Fibroblast of skin of abdomen (primary cell): Measurements from ENCODE around the gene TSC1. TPM values are rescaled to one million over a fixed set of nuclear protein-coding genes. Genes with fewer than 3 reads are reported as not detected.
"Not testable (repeated sequence)": the region's sequence is repeated elsewhere in the genome, so short reads cannot be mapped to it uniquely, and the experiment has no call there.

Experiments
- DNase-seq: peaks from one replicate; pipeline ENCODE4 v3.0.0-alpha.2; 2013
- polyA plus RNA-seq, 2 experiments: library from polyadenylated mRNA; unstranded; fragments of 120-200 nt; gene quantifications; one replicate each; pipeline ENCODE4 v1.2.1, GENCODE V29; 2013; ENCODE audit not compliant: insufficient read length in 2 of 2

TSC1 gene
- 23.2 TPM for polyA plus RNA-seq (2013, experiment 1 of 2; ENCODE audit: insufficient read length)
- polyA plus RNA-seq (2013, experiment 2 of 2; ENCODE audit: insufficient read length) = 22.4 TPM

- peak; percentile 98 for DNase-seq
Measured at GRCh38 chr9:132944294-132945185, at the start of gene TSC1. Gene TSC1, minus strand, starts transcription at chr9:132944616. Its CDS starts 15,744 bp downstream, at chr9:132928872.

- no peak for DNase-seq
Measured at GRCh38 chr9:132993511-132993939, 49.1 kb upstream of the TSC1 start.

- no peak for DNase-seq
Measured at GRCh38 chr9:132991351-132992300, 47.2 kb upstream of the TSC1 start.

- DNase-seq = no peak
Measured at GRCh38 chr9:132990781-132991180, 46.4 kb upstream of the TSC1 start.

- not testable (repeated sequence) for DNase-seq
Measured at GRCh38 chr9:132989998-132990557, 45.7 kb upstream of the TSC1 start.

- no peak for DNase-seq
Measured at GRCh38 chr9:132989414-132989996, 45.1 kb upstream of the TSC1 start.

GRCh38 chr9:132989014-132989310 is 44.5 kb upstream of the TSC1 start:
- DNase-seq = no peak

- no peak for DNase-seq
Measured at GRCh38 chr9:132988244-132989013, 44.0 kb upstream of the TSC1 start.

GRCh38 chr9:132986640-132987620 is 42.5 kb upstream of the TSC1 start:
- no peak for DNase-seq

- DNase-seq = no peak
Measured at GRCh38 chr9:132986114-132986513, 41.7 kb upstream of the TSC1 start.

GRCh38 chr9:132985489-132985888 is 41.1 kb upstream of the TSC1 start:
- no peak for DNase-seq

- DNase-seq = no peak
Measured at GRCh38 chr9:132985071-132985350, 40.6 kb upstream of the TSC1 start.

GRCh38 chr9:132984202-132985070 is 40.0 kb upstream of the TSC1 start:
- no peak for DNase-seq

- no peak for DNase-seq
Measured at GRCh38 chr9:132983491-132984201, 39.2 kb upstream of the TSC1 start.

GRCh38 chr9:132982458-132982857 is 38.0 kb upstream of the TSC1 start:
- no peak for DNase-seq

- no peak for DNase-seq
Measured at GRCh38 chr9:132980157-132980556, 35.7 kb upstream of the TSC1 start.

- no peak for DNase-seq
Measured at GRCh38 chr9:132978451-132979131, 34.2 kb upstream of the TSC1 start, which contains the start of gene GFI1B. Gene GFI1B, plus strand, starts transcription at chr9:132978694. Its CDS starts 7,985 bp downstream, at chr9:132986679.

- DNase-seq = no peak
Measured at GRCh38 chr9:132978112-132978450, 33.7 kb upstream of the TSC1 start.
